T-helper 2 cell treated with Interferon-gamma antibody and Interleukin-4, amounts not matched to agents 5 μg/mL and 100 μg/mL, for 36 hours (primary cell): Measurements from ENCODE around the gene PPP6R2.

Experiments used
- DNase-seq: peaks from one replicate; pipeline ENCODE4 v3.0.0; 2021; ENCODE audit warnings: low spot score
- H3K27ac Mint-ChIP-seq: one replicate; pipeline ENCODE4 v1.8.0; 2021; ENCODE audit warnings: mild to moderate bottlenecking, mixed read lengths
- H3K27me3 Mint-ChIP-seq: one replicate; pipeline ENCODE4 v1.8.0; 2021; ENCODE audit warnings: low read depth, mixed read lengths
- H3K36me3 Mint-ChIP-seq: one replicate; pipeline ENCODE4 v1.8.0; 2021; ENCODE audit warnings: low read depth, mixed read lengths
- H3K4me1 Mint-ChIP-seq: one replicate; pipeline ENCODE4 v1.8.0; 2021; ENCODE audit warnings: low read depth, mixed read lengths
- H3K4me3 Mint-ChIP-seq: one replicate; pipeline ENCODE4 v1.8.0; 2022; ENCODE audit warnings: mild to moderate bottlenecking, moderate library complexity, mixed read lengths
- H3K9me3 Mint-ChIP-seq: one replicate; pipeline ENCODE4 v1.8.0; 2021; ENCODE audit warnings: mixed read lengths

PPP6R2 gene

GRCh38 chr22:50302041-50302541, 41.0 kb upstream of the PPP6R2 start:
- Mint-ChIP-seq H3K4me1 (peaks cover 7% of the 10 kb centered on the region), H3K27me3 (peaks cover 23% of the 10 kb centered on the region), H3K27ac (no peak overlapping the region)

GRCh38 chr22:50302564-50302963, 40.6 kb upstream of the PPP6R2 start:
- H3K4me1 Mint-ChIP-seq = peaks cover 7% of the 10 kb centered on the region
- no peak for DNase-seq
- H3K27ac Mint-ChIP-seq = no peak overlapping the region
- no peaks in the 10 kb centered on the region for H3K36me3 Mint-ChIP-seq
- no peaks in the 10 kb centered on the region for H3K9me3 Mint-ChIP-seq
- peaks cover 21% of the 10 kb centered on the region for H3K27me3 Mint-ChIP-seq
- no peak overlapping the region for H3K4me3 Mint-ChIP-seq

More at GRCh38 chr22:50302041-50302541, 41.0 kb upstream of the PPP6R2 start:
- no peak for DNase-seq
- H3K9me3 Mint-ChIP-seq = no peaks in the 10 kb centered on the region
- H3K36me3 Mint-ChIP-seq = no peaks in the 10 kb centered on the region
- H3K4me3 Mint-ChIP-seq = no peak overlapping the region

- Mint-ChIP-seq H3K27ac (no peak overlapping the region), H3K36me3 (no peaks in the 10 kb centered on the region), H3K9me3 (no peaks in the 10 kb centered on the region), H3K4me3 (no peak overlapping the region), H3K27me3 (peaks cover 21% of the 10 kb centered on the region), H3K4me1 (peaks cover 7% of the 10 kb centered on the region)
- DNase-seq = no peak
Observed at GRCh38 chr22:50303515-50303847, 39.6 kb upstream of the PPP6R2 start.

- Mint-ChIP-seq H3K4me1 (peaks cover 9% of the 10 kb centered on the region), H3K9me3 (no peaks in the 10 kb centered on the region), H3K4me3 (no peak overlapping the region)
Observed at GRCh38 chr22:50303848-50304527, 39.1 kb upstream of the PPP6R2 start.

GRCh38 chr22:50304528-50305392, 38.4 kb upstream of the PPP6R2 start:
- H3K4me1 Mint-ChIP-seq = peaks cover 9% of the 10 kb centered on the region
- H3K9me3 Mint-ChIP-seq = no peaks in the 10 kb centered on the region
- no peak overlapping the region for H3K4me3 Mint-ChIP-seq
- H3K27me3 Mint-ChIP-seq = peaks cover 19% of the 10 kb centered on the region
- no peak for DNase-seq
- no peak overlapping the region for H3K27ac Mint-ChIP-seq
- no peaks in the 10 kb centered on the region for H3K36me3 Mint-ChIP-seq

More at GRCh38 chr22:50303848-50304527, 39.1 kb upstream of the PPP6R2 start:
- Mint-ChIP-seq H3K27me3 (peaks cover 19% of the 10 kb centered on the region), H3K27ac (no peak overlapping the region), H3K36me3 (no peaks in the 10 kb centered on the region)
- no peak for DNase-seq

- no peak for DNase-seq
- Mint-ChIP-seq H3K4me3 (no peak overlapping the region), H3K9me3 (no peaks in the 10 kb centered on the region), H3K36me3 (no peaks in the 10 kb centered on the region), H3K27ac (no peak overlapping the region), H3K27me3 (peaks cover 19% of the 10 kb centered on the region), H3K4me1 (peaks cover 9% of the 10 kb centered on the region)
Observed at GRCh38 chr22:50305393-50305922, 37.7 kb upstream of the PPP6R2 start.

- H3K4me3 Mint-ChIP-seq = peak overlapping the region; percentile 68
Observed at GRCh38 chr22:50305923-50306566, 37.1 kb upstream of the PPP6R2 start.

GRCh38 chr22:50306753-50307749, 36.1 kb upstream of the PPP6R2 start, which contains the start of gene PLXNB2:
Gene PLXNB2 (minus strand): TSS chr22:50307646. CDS start chr22:50290584, 17,062 bp downstream.
- Mint-ChIP-seq H3K4me1 (peaks cover 9% of the 10 kb centered on the region), H3K27me3 (peaks cover 14% of the 10 kb centered on the region), H3K27ac (no peak within 1 kb of the TSS), H3K36me3 (no peaks in the 10 kb centered on the region), H3K4me3 (no peak within 1 kb of the TSS), H3K9me3 (no peaks in the 10 kb centered on the region)
- peak; percentile 23 for DNase-seq

More at GRCh38 chr22:50305923-50306566, 37.1 kb upstream of the PPP6R2 start:
- H3K4me1 Mint-ChIP-seq = peaks cover 9% of the 10 kb centered on the region
- no peak for DNase-seq
- H3K9me3 Mint-ChIP-seq = no peaks in the 10 kb centered on the region
- peak overlapping the region; percentile 36 for H3K27ac Mint-ChIP-seq
- no peaks in the 10 kb centered on the region for H3K36me3 Mint-ChIP-seq
- peaks cover 16% of the 10 kb centered on the region for H3K27me3 Mint-ChIP-seq

GRCh38 chr22:50307890-50308596, 35.1 kb upstream of the PPP6R2 start:
- Mint-ChIP-seq H3K27me3 (peaks cover 9% of the 10 kb centered on the region), H3K27ac (no peak overlapping the region), H3K36me3 (no peaks in the 10 kb centered on the region), H3K4me1 (peaks cover 9% of the 10 kb centered on the region), H3K9me3 (no peaks in the 10 kb centered on the region), H3K4me3 (no peak overlapping the region)
- DNase-seq = no peak

GRCh38 chr22:50308597-50308935, 34.6 kb upstream of the PPP6R2 start:
- Mint-ChIP-seq H3K27me3 (peaks cover 9% of the 10 kb centered on the region), H3K36me3 (no peaks in the 10 kb centered on the region), H3K9me3 (no peaks in the 10 kb centered on the region), H3K4me1 (peaks cover 9% of the 10 kb centered on the region), H3K27ac (peak overlapping the region; percentile 64), H3K4me3 (peak overlapping the region; percentile 70)
- no peak for DNase-seq

GRCh38 chr22:50308986-50309600, 34.0 kb upstream of the PPP6R2 start:
- no peaks in the 10 kb centered on the region for H3K36me3 Mint-ChIP-seq
- no peak for DNase-seq
- H3K9me3 Mint-ChIP-seq = no peaks in the 10 kb centered on the region
- peak overlapping the region; percentile 64 for H3K27ac Mint-ChIP-seq
- H3K4me3 Mint-ChIP-seq = peak overlapping the region; percentile 70
- peaks cover 9% of the 10 kb centered on the region for H3K27me3 Mint-ChIP-seq
- peaks cover 9% of the 10 kb centered on the region for H3K4me1 Mint-ChIP-seq

- DNase-seq = no peak
- Mint-ChIP-seq H3K27me3 (peaks cover 9% of the 10 kb centered on the region), H3K36me3 (no peaks in the 10 kb centered on the region), H3K27ac (no peak overlapping the region), H3K4me3 (no peak overlapping the region), H3K9me3 (no peaks in the 10 kb centered on the region), H3K4me1 (peaks cover 10% of the 10 kb centered on the region)
Observed at GRCh38 chr22:50309601-50309991, 33.5 kb upstream of the PPP6R2 start.
